GM19468 (cell line): ENCODE data around the gene FMN2.
"Not testable (repeated sequence)": the region's sequence is repeated elsewhere in the genome, so short reads cannot be mapped to it uniquely, and the experiment has no call there.

ENCODE experiments used
- ATAC-seq: cut with Tn5 transposase; IDR thresholded peaks from one replicate; pipeline ENCODE4 v1.9.1; 2021; ENCODE audit warnings: mild to moderate bottlenecking, moderate library complexity, moderate number of reproducible peaks; ENCODE audit not compliant: unreplicated experiment; ENCODE audit errors: extremely low read depth

FMN2 gene

GRCh38 chr1:240287722-240288121, 196.0 kb downstream of the FMN2 start:
- ATAC-seq = no peak

DNA sequence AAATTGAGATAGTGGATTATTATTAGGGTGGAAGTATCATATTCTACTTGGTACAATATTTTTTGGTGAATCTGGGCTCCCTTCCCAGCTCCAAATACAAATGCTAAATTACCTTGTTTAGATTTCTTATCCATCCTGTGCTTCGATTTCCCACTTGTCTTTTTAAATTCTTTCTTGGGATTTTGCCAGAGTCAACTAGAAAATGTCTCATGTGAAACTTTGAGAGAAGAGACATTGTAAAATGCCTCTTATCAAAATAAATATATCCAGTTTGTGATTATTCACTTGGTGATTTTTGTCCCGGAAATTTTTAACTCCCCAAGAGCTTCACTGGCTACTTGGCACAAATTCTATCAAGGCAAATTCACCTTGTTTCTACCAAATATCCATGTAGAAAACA, 202.0 kb downstream of the FMN2 start:
- ATAC-seq = no peak

DNA sequence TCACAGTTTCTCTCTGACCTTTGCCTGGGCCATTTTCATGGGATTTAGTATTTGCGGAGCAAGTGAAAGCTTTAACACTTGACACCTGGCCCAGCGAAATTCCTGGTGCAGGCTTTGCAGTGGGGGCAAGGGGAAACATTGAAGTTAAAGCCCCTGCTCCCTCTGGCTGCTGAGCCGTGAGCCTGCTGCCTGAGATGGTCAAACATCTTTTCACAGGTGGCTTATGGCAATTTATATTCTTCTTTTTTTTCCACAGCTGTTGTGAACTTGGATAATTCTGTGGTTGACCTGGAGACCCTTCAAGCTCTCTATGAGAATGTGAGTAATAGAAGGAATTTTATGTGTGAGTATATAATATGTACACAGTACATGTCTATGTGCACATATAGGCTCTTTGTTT, 202.9 kb downstream of the FMN2 start:
- no peak for ATAC-seq

DNA sequence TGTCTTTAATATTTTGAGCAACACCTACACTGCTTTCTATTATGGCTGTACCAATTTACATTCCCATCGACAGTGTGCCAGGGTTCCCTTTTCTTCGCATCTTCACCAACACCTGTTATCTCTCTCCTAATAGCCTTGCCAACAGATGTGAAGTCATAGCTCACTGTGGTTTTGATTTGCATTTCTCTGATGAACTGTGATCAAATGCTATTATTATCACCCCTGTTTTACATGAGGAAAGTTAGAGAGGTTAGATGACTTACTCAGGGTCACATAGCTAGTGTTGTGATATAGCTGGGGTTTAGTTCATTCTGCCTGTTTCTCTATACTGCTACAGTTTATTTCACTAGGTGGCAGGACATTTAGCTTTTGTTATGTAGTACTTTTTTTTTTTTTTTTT, 204.1 kb downstream of the FMN2 start:
- ATAC-seq = no peak

DNA sequence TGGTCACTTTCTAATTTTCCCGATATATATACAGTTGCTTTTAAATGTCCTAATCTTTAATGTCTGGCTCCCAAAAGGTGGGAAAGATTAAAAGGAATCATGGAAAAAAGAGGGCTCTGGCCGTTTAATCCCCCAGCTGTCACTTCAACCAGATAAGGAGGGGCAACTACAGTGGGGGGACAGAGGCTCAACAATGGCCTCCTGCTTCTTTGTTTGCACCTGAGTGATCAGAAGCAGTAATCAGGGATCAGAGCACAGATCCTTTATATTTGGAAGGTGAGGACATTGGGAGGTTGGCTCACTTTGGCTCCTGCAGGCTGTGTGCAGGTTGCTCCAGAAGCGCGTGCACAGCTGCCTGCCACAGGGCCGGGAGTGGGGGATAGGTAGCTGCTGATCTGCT, 212.8 kb downstream of the FMN2 start:
- ATAC-seq = no peak

- no peak for ATAC-seq
Measured at GRCh38 chr1:240306673-240307072, 215.0 kb downstream of the FMN2 start.

DNA sequence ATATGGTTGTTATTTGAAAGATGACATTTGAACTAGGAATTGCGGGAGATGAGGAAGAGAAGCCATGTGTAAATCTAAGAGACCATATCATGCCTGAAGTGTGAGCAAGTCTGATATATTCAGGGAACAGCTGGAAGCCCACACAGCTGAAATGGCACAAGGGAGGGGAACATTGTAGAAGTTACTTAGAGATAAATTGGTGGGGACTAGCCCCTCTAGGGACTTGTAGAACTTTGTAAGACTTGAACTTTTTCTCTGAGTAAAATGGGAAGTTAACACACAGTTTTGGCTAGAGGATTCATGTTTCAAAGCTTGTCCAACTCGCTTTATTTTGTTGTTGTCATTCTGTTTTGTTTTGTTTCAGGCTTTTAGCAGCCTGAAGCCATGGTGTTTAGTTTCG, 216.4 kb downstream of the FMN2 start:
- no peak for ATAC-seq

DNA sequence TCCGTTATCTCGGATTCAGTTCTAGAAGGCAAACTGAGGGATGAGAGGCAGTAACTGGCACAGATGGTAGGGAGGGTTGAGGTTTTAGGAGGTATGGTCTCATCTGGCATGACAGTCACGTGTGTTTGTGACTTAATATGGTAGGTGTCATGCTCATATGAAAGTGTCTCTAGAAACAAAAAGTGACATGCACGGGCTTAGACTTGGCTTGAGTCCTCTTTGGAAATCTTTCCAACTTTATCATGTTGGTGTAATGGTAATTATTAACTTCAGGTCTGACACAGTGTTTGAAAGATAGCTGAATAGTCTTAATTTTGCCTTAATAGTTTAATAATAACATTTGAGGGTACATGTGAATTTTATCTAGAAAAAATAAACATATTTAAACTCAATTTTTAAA, 218.1 kb downstream of the FMN2 start:
- ATAC-seq = no peak

GRCh38 chr1:240310226-240310925, 218.7 kb downstream of the FMN2 start:
- no peak for ATAC-seq

- ATAC-seq = no peak
Measured at GRCh38 chr1:240312872-240313271, 221.2 kb downstream of the FMN2 start.

DNA sequence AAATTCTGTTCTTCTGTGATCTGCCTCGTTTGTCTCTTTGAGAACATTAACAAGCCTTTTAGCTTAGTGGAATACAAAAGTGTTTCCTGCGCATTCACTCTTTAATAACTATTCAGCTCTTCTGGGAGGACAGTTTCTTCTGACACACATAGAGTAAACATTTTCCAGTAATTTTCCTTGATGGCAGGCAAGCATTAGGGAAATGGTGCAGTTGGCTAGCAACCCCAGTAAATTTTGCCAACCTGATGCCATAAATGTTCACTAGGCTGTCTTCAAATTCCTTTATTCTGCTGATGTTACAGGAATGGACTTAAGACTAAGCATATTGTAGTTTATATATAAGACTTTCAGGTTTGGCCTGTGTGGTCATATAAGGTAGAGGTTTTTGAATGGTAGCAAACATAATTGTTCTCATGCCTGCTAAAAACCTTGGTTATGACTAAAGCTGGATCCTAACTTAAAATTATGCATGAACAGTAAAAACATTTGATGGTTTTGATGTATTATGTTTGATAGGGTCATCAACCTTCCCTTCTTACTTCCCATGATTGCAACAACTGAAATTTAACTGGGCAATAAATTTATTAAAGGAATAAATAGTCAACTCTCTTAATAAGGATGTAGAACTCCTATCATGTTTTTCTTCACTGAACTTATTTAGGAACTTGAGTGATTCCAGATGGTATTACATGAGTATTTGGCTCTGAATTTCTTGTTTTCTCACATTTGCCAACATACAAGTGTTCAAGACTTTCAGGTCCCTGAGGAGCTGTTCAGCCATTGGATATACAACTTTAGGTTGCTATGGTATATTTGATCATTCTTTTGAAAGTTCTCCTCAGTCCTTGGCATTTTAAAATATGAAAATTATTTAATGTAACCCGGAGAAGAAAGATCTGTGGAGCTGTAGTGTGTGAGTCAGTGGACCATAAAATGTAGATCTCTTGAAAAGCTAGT, 223.4 kb downstream of the FMN2 start:
- ATAC-seq = no peak

DNA sequence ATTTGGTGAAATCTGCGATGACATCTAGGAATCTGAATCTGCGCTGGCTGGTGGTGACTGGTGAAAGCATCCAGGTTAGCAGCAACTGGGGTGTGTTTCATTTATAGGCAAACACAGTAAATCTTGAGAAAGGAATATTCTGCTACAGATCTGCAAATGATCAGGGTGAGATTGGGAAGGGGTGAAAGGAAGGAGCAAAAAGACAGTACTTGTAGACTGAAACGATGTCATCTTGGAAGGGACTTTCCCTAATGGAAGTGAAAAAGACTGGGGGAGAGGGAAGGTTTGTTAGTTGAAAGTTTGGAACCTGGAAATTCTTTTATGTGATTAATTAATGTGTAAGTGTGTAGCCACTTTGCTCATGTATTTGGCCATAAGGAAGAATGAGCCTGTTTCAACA, 228.3 kb downstream of the FMN2 start:
- no peak for ATAC-seq

DNA sequence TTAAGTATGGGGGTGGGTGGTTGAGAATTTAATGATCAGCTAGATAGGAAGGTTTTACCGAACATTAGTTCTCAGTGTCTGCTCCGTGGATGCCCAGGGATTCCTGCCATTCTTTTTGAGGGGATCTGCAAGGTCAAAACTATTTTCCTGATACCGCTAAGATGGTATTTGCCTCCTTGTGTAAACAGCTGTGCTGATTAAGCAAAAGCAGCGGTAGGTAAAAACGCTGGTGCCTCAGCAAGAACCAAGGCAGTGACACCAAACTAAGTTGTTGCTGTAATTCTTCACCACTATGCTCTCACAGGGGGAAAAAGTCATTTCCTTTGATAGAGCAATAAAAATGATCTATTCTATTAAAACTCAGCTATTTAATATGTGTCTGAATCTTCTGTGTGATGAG, 229.0 kb downstream of the FMN2 start:
- ATAC-seq = no peak

DNA sequence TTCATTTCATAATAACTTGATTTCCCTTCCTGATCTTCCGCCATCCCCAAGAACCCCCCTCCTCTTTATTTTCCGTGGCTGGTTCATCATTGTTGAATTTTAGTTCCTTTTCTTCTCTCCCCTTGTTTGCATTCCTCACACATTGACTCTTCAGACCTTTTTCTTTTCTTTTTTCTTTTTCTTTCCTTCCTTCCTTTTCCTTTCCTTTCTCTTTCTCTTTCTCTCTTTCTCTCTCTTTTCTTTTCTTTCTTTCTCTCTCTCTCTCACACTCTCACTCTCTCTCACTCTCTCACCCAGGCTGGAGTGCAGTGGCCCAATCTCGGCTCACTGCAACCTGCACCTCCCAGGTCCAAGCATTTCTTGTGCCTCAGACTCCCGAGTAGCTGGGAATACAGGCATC, 231.3 kb downstream of the FMN2 start:
- no peak for ATAC-seq

DNA sequence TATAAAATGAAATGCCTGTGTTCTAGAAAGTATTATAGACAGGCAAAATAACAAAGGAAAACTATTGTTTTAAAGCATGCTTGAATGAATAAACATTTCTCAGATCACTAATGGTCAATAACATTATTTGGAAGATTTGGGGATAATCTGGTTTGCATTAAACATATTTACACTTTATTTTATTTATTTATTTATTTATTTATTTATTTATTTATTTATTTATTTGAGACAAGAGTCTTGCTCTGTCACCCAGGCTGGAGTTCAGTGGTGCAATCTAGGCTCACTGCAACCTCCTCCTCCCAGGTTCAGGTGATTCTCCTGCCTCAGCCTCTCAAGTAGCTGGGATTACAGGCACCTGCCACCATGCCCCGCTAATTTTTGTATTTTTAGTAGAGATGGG, 236.7 kb downstream of the FMN2 start:
- not testable (repeated sequence) for ATAC-seq

- ATAC-seq = no peak
Measured at GRCh38 chr1:240329443-240329842, 237.8 kb downstream of the FMN2 start.

- ATAC-seq = no peak
Measured at GRCh38 chr1:240332672-240333071, 241.0 kb downstream of the FMN2 start.

DNA sequence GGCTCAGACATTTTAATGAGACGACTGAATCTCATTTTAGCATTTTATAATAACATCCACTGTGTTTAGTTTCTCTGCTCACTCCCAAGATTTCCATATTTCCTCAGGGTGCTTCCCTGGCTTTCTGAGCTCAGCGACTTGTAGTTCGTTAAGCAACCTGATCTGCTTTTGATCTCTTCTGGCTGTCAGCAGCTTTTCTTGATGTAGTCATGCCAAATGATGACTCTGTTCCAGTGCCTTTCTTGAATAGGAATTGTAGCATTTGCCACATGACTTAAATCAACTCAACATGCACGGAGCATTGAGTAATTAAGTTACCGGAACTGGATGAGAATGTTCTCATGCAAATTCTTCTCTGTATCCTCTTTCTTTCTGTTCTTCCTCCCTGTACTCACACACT, 246.1 kb downstream of the FMN2 start:
- no peak for ATAC-seq

- ATAC-seq = no peak
Measured at GRCh38 chr1:240338837-240339236, 247.2 kb downstream of the FMN2 start.

- ATAC-seq = no peak
Measured at GRCh38 chr1:240341365-240342250, 249.9 kb downstream of the FMN2 start.

- no peak for ATAC-seq
Measured at GRCh38 chr1:240342251-240342625, 250.6 kb downstream of the FMN2 start.
